GM12878 (cell line): ENCODE measurements around the gene EIF1.

Source experiments
- DPF2 ChIP-seq: fragments of 450-650 bp; IDR thresholded peaks from 2 replicates; pipeline ENCODE4 v1.6.1; 2017; ENCODE audit warnings: mild to moderate bottlenecking
- E2F4 ChIP-seq: IDR thresholded peaks from 2 replicates; pipeline ENCODE4 v1.6.1; 2012; ENCODE audit warnings: low read depth, low read length, improper control_type of control experiment
- EP300 ChIP-seq, 2 experiments: fragments of 150-350 bp in 1 of 2; IDR thresholded peaks; 2 replicates each; pipeline ENCODE4 v1.6.1; 2011 to 2012; ENCODE audit warnings: low read depth in 2 of 2, low read length in 2 of 2, borderline replicate concordance in 1 of 2, improper control_type of control experiment in 1 of 2, inconsistent platforms in 1 of 2; ENCODE audit not compliant: control insufficient read depth in 1 of 2
- HDAC2 ChIP-seq: fragments of 200-600 bp; sonication (generic); IDR thresholded peaks from 2 replicates; pipeline ENCODE4 v1.6.1; 2017
- PRDM15 ChIP-seq: fragments of 450-650 bp; formaldehyde crosslinking; IDR thresholded peaks from 2 replicates; pipeline ENCODE4 v1.4.0; 2020; ENCODE audit warnings: mild to moderate bottlenecking, moderate library complexity
- RFX5 ChIP-seq: IDR thresholded peaks from 2 replicates; pipeline ENCODE4 v1.6.1; 2011; ENCODE audit warnings: low read depth, low read length, improper control_type of control experiment
- SMC3 ChIP-seq: IDR thresholded peaks from 2 replicates; pipeline ENCODE4 v1.6.1; 2011; ENCODE audit warnings: low read length, improper control_type of control experiment, borderline replicate concordance
- SRF ChIP-seq, 2 experiments: IDR thresholded peaks; 2 replicates each; pipeline ENCODE4 v1.6.1; 2011; ENCODE audit warnings: low read depth in 2 of 2, low read length in 2 of 2, mild to moderate bottlenecking in 1 of 2, moderate library complexity in 1 of 2
- TCF12 ChIP-seq: IDR thresholded peaks from 2 replicates; pipeline ENCODE4 v1.6.1; 2011; ENCODE audit warnings: low read depth, mild to moderate bottlenecking, low read length
- YY1 ChIP-seq: IDR thresholded peaks from 2 replicates; pipeline ENCODE4 v1.6.1; 2011; ENCODE audit warnings: low read depth, mild to moderate bottlenecking, low read length
- ZBTB11 ChIP-seq: fragments of 450-650 bp; formaldehyde crosslinking; IDR thresholded peaks from 2 replicates; pipeline ENCODE4 v1.5.0; 2022; ENCODE audit warnings: mild to moderate bottlenecking, missing genetic modification characterization

GRCh38 chr17:41639492-41640473 is 48.9 kb upstream of the EIF1 start:
- TF ChIP-seq ZBTB11 (CRISPR knock-in tag) (no peak), E2F4 (no peak), SMC3 (no peak), RFX5 (no peak), YY1 (no peak), HDAC2 (no peak), DPF2 (no peak), SRF (IDR thresholded peaks at IDR 0.05; ENCODE audit: low read depth in 2 of 2, low read length in 2 of 2) (no peak), TCF12 (no peak), PRDM15 (CRISPR knock-in tag) (no peak), EP300 (IDR thresholded peaks at IDR 0.05; ENCODE audit: borderline replicate concordance in 1 of 2, control insufficient read depth in 1 of 2, low read depth in 2 of 2, low read length in 2 of 2) (no peak)
